Measurements from ENCODE around the gene TGM4.

TGM4 gene

DNA sequence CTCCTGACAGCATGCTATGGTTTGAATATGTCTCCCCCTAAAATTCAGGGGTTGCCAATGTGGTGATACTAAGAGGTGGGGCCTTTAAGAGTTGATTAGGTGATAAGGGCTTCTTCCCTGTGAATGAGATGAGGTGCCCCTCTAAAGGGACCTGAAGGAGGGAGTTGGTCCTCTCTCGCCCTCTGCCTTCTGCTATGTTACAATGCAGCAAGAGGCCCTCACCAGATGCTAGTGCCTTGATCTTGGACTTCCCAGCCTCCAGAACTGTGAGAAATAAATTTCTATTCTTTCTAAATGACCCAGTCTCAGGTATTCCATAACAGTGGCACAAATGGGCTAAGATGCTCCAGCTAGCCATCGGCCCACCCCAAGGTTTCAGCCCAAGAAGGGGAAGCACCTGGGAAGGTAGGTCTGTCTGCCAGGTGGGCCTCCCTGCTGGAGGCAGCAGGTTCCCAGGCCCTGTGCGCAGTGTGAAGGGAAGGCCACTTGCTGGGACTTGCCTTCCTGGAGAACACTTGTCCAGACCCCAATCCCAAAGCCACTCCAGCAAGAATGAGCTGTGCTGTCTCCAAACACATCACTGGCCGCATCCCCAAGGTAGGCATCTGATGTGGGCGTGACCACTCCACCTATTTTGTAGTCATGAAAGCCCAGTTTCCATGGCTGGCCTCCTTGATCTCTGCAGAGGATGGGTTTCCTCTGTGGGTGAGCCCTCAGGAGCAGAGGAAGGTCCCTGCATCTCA lies 9.0 kb downstream of the TGM4 start:
- DNase-seq, result no peak

DNA sequence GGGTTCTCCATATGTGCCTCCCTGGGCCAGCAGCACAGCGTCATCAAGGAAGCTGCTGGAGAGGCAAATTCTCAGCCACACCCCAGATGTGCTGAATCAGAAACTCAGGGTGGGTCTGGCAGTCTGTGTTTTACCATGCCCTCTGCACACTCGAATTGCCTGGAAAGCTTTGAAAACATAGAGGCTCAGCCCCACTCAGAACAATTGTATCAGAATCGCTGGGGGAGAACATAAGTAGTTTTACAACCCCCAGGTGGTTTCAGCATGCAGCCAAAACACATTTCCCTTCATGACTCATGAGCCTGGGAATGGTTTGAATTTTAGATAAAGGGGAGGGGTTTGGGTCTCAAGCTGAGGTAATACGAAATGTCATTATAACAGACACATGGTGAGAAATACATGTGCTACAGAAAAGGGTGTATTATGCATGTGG lies 9.6 kb downstream of the TGM4 start:
- DNase-seq, result no peak

DNA sequence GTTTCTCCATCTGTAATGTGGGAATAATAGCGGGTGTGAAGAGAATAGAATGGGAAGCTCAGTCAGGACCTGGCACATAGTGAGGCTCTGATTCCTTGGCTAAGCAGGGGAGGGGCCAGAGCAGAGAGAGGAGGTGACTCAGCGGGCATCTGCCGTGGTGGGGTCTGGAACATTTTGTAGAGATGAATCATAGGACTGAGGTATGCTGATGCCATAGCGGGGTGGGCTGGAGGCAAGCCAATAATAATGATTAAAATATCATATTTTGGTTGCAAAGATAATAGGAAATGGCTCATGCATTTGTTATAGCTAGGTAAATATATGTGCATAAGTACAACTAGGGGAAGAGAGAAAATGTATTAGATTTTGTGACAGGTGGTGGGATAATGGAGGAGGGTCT lies 11.2 kb downstream of the TGM4 start:
- no peak for DNase-seq

DNA sequence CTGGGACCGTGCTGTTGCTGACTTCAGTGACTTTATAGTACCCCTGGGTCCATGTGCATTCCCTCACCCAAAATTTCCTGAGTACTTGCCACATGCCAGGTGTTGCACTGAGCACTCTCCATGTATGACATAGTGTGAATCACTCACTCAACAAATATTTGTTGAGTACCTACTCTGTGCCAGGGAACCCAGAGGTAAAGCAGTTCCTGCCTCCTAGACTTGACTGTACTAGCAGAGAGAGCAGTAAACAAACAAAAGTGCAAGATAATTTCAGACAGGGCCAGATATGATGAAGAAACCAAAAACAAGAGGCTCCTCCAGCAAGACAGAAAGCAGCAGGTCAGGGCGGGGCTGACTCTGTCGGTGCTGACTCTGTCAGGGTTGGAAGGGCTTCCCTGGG lies 12.2 kb downstream of the TGM4 start:
- no peak for DNase-seq

DNA sequence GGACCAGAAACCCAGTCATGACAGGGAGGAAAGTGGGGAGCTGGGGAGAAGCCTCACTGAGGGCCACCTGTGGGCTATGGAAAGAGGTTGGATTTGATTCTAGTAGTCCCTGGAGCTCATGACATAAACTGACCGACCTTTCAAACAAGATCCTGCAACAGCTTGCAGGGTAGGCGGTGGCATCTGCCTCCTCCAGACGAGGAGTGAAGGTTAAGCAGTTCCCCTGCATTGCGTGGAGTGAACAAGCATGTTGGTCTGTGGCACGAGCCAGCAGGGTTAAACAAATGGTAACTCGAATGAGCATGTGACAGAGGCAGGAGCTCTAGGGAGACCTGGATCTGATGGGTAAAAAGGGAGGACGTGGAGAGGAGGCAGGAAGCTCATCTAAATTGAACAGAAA lies 12.7 kb downstream of the TGM4 start:
- DNase-seq, result no peak

DNA sequence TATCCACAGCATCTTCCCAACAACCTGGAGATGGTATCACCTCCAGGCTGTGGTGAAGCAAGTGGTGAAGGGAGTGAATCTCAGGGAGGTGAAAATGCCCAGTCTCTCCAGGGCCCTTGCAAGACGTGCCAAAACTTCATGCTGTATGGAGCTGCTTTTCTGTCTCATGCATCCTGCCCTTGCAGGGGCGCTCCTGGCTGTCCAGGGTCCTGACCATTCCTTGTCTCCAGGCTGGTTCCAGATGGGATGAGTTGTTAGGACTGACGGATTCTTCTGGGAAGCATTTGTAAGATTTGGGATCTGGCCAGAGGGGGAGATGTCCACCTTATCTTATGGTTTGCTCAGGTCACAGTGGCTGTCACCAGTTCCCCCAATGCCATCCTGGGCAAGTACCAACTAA lies 15.8 kb downstream of the TGM4 start:
- DNase-seq, result no peak

DNA sequence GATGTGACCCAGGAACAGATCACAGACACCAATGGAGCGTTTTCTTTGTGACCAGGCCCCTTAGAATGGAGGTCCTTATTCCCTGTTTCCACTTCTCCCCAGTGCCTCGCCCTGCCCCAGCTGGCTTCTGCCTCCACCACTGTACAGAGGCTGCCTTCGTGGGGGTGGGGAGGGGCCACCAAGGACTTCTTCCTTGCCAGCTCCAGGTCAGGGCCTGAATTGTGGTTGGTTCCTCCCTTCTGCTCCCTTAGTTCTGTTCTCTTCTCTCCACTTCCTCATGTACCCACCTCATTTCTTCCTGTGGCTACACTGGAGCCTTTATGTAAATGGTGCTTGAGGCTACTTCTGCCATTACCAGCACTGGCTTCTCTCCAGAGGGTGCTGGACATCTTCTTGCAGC lies 16.4 kb downstream of the TGM4 start:
- DNase-seq, result no peak

DNA sequence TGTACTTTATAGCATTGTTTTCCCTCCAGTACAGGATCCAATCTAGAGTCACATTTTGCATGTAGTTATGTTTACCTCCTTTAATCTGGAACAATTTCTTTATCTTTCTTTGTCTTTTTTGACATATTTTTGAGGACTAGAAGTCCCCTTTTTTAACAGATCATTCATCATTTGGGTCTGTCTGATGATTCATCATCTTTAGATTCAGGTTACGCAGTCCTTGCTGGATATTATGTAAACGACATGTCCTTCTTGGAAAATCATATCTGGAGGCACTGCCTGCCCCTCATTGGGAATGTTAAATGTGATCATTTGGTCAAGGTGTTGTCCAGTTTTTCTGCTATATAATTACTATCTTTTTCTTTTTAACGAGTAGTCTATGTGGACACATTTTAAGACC lies 18.3 kb downstream of the TGM4 start:
- DNase-seq, result no peak

DNA sequence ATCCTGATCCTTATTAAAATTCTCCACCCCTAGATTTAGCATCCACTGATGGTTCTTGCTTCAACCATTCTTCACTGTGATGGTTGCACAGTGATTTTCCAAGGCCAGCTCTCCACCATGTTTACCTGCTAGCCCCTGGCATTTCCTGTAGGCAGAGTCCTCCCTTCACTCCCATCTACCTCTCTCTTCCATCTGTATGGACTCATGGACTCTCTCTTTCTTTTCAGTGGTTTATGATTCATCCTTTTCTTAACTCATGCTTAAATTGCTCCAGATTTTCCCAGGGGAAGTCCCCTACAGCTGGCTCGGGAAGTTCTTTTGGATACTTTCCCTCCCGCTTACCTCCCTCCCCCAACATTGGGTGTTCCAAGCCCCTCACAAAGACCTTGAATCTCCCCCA lies 18.7 kb downstream of the TGM4 start:
- DNase-seq, result no peak

DNA sequence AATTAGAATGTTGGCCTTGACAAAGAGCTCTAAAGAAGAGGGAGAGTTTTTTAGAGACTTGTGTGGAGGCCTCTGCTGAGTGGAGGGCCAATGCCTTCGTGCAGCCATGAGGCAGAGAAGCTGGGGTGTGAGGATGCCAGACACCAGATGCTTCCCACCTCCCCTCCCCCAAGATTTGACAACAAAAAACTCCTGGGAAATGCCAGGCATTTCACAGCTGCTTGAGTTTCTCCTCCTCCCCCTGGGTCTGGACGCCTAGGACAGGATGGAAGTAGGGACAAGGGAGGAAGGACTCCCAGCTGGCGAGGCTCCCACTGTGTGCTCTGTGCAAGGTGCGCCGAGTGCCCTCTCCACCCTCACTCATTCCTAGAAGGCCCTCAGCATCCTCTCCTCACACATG lies 20.1 kb downstream of the TGM4 start:
- DNase-seq, result no peak

DNA sequence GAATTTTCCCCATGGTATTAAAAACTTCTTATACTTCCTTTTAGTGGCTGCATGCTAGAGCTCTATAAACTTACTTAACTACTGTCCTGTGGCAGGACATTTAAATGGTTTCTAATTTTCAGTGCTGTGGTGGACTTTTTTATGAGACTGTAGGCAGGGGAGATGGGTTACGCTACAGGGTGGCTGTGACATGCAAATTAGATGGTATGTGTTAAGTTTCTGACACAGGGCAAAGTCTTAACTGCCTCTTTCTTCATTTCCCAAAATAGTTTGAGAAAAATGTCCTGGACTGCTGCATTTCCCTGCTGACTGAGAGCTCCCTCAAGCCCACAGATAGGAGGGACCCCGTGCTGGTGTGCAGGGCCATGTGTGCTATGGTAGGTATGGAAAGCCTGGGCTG lies 22.0 kb downstream of the TGM4 start:
- peak in 1 of 2 experiments; percentile 33 for DNase-seq

DNA sequence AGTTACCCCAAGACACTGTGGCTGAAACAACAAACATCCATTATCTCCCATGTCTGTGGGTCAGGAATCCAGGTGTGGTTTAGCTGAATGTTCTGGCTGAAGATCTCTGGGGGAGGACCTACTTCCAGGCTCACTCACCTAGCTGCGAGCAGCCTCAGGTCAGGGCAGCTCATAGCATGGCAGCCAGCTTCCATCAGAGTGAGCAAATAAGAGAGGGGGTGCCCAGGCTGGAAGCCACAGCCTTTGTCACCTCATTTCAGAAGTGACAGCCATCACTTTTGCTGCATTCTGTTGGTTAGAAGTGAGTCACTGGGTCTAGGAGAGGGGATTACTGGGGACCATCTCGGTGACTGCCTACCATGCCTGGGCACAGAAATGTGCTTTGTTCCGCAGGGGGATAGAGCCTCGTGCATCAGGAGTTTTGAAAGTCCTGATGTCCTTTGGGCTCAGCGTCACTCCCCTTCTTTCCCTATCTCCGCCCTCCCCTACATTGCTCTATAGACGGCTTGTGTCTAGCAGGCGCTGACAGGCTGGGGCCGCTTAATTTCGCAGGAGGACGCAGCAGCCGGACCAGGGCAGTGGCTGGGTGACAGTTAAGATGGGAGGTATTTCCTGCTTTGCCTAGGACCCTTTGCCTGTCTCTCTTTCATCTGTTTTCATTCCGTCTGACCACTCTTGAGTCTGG lies 25.4 kb downstream of the TGM4 start:
- no peak for DNase-seq

DNA sequence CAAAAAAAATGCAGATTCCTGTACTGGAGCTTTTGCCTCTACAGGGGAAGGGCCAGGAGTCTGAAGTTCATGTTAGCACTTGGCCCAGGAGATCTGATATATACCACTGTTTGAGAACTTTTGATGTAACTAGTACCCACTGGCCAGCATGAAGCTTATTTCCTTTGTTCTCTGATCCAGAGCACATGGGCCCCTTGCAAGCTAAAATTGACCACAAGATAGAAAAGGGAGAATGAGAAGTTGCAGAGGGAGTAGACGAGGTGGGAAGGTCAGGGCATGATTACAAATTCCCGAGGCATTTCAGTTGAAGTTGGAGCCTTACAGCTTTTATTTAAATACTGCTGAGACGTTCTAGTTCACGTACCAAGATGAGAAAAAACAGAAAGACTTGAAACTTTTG lies 28.2 kb downstream of the TGM4 start:
- no peak for DNase-seq

DNA sequence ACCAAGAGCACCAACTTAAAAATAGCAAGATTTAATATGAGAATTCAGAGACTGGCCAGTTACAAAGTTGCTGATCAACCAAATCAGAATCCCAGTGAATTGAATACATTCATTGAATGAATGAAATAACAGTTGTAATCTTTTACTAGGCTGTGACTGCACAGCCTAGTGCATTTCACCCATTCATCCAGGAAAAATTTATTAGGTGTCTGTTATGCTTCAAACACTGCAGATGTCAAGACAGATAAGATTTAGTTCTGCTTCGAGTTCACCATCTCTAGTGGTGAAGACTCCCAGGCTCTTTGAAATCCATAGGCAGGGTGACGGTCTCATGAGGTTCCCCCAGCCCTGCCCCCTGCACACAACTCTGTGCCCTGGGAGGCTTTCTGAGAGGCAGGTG lies 28.9 kb downstream of the TGM4 start:
- DNase-seq, result no peak

DNA sequence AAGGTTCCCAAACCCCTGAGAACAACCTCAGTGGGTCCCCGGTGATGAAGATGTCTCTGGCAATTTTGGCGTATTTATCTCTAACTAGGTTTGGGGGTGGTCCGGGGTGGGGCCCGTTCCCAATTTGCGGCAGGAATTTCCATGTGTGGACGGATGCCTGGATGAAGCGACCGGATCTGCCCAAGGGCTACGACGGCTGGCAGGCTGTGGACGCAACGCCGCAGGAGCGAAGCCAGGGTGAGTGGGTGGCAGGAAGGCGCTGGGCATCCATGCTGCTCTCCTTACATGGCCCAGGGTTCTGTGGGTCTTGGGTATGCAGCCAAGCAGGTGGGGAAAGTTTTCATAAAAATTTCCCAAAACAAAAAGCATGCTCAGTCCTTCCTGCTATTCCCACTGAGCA lies 29.3 kb downstream of the TGM4 start:
- DNase-seq, result no peak

DNA sequence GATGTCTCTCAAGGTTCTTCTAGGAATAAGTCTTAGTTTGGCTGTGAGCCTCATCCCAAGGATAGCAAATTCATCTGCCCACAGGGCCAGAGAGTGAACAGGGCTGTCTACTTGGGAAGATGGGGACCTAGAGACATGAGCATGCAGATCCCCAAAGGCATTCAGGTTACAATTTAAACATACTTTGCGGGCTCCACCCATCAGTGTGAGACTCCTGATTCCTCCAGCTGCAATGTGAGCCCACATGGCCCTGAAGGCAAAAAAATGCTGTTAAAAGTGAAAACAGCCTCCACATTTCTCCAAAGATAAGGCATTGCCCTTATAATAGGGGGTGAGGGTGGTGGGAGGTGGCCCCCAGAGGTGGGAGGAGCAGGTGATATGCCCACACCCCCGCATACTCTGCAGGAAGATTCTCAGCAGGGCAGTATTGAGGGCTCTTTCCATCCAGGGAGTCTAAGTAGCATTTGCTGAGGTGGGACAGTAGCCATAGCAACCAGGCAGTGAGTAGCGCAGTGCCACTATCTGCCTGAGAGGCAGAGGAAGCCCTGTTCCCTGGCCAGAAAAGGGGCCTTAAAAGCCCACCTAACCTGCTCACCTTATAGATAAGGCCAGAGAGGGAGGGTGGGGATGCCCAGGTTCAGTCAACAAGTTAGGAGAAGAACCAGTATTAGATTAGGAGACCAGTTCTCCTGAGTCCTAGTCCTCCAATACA lies 31.2 kb downstream of the TGM4 start:
- no peak for DNase-seq

DNA sequence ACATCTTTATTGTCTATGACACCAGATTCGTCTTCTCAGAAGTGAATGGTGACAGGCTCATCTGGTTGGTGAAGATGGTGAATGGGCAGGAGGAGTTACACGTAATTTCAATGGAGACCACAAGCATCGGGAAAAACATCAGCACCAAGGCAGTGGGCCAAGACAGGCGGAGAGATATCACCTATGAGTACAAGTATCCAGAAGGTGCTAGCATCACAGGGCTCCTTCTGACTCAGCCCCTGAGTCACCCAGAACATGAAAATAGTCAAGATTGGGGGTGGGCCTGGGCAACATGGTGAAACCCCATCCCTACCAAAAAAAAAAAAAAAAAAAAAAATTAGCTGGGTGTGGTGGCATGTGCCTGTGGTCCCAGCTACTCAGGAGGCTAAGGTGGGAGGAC lies 32.6 kb downstream of the TGM4 start:
- DNase-seq, result no peak

DNA sequence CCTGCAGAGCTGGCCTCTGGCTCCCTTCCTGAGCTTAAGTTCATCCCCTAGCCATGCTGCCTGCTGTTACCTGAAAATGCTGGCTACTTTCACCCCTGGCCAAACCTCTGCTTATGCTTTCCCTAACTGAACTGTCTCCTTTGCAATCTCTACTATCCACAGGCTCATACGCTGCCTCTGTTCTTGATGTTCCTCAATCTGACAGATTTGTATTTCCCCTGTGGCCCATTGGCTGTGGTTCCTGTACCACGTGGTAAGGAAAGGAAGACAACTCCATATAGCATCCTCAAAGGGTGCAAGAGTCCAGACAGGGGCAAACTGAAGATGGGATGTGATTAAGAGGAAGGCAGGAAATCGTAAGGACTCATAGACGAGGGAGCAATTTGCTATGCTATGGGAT lies 33.2 kb downstream of the TGM4 start:
- no peak for DNase-seq

DNA sequence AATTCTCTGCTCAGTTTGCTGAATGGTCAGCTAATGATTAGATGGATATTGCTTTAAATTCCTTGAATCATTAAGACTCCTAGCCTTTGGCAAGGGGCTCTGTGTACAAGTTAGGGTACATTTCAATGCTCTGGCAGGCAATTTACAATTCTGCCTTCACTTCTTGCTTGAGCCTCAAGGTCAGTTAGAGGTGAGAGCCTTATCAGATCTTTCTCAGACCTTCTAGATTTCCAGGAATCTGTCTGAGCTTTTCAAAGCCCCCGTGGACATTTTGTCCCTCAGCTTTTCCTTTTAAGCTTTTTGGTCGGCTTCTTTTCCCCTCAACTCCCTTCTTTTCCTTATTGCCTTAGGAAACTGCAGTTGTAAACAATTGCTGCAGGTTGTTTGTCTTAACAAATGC lies 34.7 kb downstream of the TGM4 start:
- no peak for DNase-seq

DNA sequence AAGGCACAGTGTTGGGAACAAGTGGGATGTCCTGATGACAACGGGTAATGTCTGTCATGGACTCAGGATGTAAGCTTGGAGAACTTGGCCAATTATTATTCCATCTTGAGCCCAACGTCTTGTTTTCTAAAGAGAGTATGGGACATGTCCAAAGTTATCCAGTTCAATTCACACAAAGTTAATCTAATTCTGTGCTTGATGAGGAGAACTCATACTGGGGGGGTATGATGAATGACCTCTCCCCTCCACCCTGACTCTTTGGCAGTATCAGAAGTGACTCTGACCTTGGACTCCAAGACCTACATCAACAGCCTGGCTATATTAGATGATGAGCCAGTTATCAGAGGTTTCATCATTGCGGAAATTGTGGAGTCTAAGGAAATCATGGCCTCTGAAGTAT lies 36.3 kb downstream of the TGM4 start:
- no peak for DNase-seq

DNA sequence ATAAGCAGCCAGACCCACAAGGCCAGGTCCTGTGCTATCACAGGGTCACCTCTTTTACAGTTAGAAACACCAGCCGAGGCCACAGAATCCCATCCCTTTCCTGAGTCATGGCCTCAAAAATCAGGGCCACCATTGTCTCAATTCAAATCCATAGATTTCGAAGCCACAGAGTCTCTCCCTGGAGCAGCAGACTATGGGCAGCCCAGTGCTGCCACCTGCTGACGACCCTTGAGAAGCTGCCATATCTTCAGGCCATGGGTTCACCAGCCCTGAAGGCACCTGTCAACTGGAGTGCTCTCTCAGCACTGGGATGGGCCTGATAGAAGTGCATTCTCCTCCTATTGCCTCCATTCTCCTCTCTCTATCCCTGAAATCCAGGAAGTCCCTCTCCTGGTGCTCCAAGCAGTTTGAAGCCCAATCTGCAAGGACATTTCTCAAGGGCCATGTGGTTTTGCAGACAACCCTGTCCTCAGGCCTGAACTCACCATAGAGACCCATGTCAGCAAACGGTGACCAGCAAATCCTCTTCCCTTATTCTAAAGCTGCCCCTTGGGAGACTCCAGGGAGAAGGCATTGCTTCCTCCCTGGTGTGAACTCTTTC lies 39.6 kb downstream of the TGM4 start:
- DNase-seq, result peak; percentile 61 to 75

DNA sequence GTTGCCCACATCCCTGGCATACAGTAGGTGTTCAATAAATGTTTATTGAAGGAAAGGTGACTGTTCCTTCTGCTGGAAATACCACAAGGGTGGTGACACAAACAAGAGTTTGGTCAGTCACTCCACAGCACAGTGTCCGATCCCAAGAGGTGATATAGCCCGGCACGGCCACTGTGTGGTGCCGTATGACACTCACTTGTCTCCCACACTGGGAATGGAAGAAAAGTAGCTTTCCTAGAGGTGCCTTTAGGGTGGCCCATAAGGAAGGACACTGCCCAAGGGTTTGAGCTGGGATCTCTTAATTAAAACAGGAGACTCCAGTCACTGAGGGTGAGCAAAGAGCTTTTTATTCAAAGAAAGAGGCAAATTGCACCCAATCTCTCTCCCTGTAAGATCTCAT lies 40.5 kb downstream of the TGM4 start:
- DNase-seq, result peak in 1 of 2 experiments; percentile 36

DNA sequence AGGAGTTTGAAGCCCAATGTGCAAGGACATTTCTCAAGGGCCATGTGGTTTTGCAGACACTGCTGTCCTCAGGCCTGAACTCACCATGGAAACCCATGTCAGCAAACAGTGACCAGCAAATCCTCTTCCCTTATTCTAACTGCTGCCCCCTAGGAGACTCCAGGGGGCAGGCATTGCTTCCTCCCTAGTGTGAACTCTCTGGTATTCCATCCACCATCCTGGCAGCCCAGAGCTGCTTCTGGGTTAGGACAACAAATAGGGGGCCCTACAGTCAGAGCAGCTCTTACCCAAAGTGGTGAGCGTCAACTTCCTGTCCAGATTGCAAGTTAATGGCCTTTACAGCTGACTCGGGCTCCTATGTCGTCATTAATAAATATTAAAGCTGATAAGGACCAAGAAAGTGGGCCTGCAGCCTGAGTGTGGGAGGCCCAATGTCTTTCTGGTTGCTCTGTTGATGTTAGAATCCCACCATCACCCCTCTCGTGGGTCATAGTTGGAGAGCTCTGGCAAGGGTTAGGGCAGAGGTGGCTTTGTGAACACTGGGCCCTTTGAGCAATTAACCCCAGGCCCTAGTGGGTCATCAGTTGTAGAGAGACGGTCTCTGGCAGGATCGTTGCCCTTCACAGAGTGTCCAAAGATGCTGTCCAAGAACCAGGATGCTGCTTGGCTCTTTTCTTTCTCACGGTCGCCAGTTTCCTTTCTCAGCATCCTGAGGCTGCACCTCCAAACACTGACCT lies 41.5 kb downstream of the TGM4 start:
- no peak for DNase-seq
